SIG-M5 (cell line): ENCODE measurements around the gene DIAPH2.
A peak's percentile ranks its signal among the peaks of the same experiment; 100 is the strongest.

ENCODE experiments used
- DNase-seq: peaks from one replicate; lab custom pipeline; 2025; lab: John Stamatoyannopoulos, UW

DIAPH2 gene

GRCh38 chrX:97482666-97483300 lies 798.1 kb downstream of the DIAPH2 start:
- DNase-seq = no peak

DNA sequence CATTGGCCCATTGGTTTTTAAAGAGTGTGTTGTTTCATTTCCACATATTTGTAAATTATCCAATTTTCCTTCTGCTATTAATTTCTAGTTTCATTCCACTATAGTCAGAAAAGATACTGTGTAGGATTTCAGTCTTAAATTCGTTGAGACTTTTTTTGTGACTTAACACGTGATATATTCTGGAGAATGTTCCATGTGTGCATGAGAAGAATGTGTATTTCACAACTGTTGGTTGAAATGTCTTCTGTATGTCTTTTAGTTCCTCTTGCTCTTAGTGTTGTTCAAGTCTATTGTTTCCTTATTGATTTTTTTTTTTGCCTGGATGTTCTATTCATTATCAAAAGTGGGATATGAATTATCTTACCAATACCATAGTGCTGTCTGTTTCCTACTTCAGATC lies 806.0 kb downstream of the DIAPH2 start:
- DNase-seq = no peak

DNA sequence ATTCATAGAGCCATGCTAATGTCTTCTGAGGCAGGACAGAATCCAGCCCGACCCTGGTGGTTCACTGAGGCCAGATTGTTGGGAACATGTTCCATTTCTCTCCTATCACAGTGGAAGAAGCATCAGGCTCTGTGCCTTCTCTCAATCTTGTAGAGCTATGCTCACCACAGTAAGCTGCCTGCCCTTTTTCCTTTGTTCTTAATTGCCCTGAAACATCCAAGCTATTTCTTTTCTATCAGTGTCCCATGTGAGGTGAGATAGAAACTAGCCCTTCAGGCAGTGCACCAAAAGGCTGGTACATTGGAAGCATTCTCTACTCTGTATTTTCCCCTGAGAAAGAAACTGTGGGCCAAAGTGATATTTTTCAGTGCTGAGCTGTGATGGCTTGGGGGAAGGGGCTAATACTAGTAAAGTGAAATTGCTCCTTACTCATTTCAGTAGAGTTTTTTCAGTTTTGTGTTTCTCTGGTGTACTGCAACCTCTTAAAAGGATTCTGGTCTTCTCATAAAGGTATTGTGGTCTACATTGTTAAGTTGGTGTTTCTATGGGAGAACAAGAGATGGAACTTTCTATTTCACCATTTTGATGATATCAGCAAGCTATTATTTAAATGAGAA lies 810.2 kb downstream of the DIAPH2 start:
- DNase-seq = no peak

GRCh38 chrX:97498093-97498492 lies 813.5 kb downstream of the DIAPH2 start:
- no peak for DNase-seq

GRCh38 chrX:97504431-97504830 lies 819.8 kb downstream of the DIAPH2 start:
- no peak for DNase-seq

- DNase-seq = no peak
Measured at GRCh38 chrX:97517763-97518162, 833.1 kb downstream of the DIAPH2 start.

DNA sequence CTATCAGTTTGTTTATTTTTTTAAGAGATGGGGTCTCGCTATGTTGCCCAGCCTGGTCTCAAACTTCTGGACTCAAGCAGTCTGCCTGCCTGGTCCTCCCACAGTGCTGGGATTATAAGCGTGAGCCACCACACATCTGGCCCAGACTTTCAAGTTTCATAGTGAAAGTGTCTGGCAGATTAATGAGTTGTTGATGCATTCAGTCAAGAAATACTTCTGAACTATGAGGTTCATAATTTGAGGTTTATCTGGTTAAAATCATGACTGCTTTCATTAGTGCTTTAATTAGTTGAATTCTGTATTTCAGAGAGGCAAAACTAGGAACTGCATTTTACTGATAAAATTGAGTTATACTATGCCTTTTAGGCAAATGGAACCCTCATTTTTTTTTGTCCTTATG lies 837.7 kb downstream of the DIAPH2 start:
- DNase-seq = no peak

GRCh38 chrX:97524340-97524739 lies 839.7 kb downstream of the DIAPH2 start:
- no peak for DNase-seq

- no peak for DNase-seq
Measured at GRCh38 chrX:97524997-97525396, 840.4 kb downstream of the DIAPH2 start.

- DNase-seq = no peak
Measured at GRCh38 chrX:97525981-97526380, 841.3 kb downstream of the DIAPH2 start.

GRCh38 chrX:97527725-97528124 lies 843.1 kb downstream of the DIAPH2 start:
- DNase-seq = no peak

- DNase-seq = no peak
Measured at GRCh38 chrX:97529536-97530200, 845.0 kb downstream of the DIAPH2 start.

DNA sequence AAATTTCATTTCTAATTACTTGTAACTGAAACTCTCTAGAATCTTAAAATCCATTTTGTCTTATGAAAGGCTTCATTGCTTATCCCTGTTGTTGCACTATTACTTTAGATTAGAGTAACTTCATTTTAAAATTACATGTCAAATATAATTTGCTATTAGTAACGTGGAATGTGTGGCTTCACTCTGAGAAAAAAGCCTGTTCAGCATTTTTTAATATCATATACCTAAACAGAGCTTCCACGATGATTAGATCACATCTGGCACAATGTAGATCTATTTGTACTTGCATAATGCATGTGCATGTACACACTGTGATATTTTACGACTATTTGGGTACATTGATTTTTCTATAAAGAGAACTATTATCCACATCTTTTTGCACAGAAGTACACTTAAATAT lies 847.2 kb downstream of the DIAPH2 start:
- DNase-seq = no peak

GRCh38 chrX:97538745-97539144 lies 854.1 kb downstream of the DIAPH2 start:
- no peak for DNase-seq

- no peak for DNase-seq
Measured at GRCh38 chrX:97539970-97540519, 855.4 kb downstream of the DIAPH2 start.

GRCh38 chrX:97547877-97548578 lies 863.4 kb downstream of the DIAPH2 start:
- no peak for DNase-seq

DNA sequence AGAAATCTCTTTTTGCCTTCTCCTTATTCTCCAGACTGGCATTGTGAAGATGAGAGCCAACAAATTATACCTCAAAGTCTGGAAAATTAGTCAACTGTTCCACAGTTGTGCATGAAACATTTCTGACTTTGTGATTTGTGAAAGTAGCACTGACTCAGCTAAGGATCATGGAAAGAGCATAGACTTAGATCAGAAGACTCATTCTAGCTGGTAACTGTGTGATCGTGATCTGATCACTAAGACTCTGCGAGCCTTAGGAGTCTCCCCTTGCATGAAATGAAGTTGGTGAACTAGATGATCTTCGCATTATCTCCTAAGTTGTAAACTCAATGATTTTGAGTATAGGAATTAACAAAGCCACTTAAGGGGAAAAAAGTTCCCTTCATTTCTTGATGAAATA lies 867.2 kb downstream of the DIAPH2 start:
- no peak for DNase-seq

DNA sequence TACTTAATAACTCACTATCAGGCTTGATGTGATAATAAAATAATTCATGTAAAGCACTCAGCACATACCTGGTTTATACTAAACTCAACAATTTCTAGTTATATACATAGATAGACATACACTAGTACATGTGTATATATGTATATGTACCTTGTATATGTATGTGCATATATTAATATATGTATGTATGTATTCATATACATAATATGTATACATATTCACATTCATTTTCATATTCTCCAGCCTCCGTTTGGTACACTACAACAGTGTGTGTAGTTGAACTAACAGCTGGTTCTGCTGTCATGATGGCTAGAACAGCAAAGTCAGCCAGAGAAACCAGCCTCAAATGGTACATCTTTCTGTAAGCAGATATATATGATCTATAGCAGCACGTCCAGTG lies 869.2 kb downstream of the DIAPH2 start:
- DNase-seq = no peak

- no peak for DNase-seq
Measured at GRCh38 chrX:97556359-97556758, 871.7 kb downstream of the DIAPH2 start.

DNA sequence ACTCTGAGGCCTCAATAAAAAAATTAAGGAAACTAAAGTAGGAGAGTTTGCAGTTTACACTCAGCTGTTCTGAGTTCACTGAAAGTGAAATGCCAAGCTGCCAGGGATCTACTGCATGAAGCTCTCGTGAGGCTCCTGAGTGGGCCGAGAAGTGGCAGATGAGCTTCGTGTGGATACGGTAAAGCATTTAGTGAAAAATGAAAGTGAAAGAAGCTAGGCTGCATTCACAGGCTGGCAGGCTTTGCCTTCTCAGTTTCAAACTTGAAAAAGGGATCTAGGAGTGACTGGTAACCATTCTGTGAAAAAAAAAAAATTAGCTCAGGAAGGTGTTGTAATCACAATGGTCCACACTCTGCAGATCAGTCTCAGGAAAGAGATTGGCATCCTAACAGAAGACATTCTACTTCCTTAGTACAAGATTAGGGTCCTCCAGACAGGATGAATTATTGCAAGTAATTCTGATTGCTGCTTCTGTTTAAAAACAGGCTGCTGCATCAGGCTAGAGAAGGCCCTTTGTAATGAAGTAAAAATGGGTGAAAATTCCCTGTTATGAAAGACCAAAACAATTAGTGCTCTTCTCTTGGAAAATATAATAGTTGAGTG lies 879.0 kb downstream of the DIAPH2 start:
- DNase-seq = peak; percentile 25

DNA sequence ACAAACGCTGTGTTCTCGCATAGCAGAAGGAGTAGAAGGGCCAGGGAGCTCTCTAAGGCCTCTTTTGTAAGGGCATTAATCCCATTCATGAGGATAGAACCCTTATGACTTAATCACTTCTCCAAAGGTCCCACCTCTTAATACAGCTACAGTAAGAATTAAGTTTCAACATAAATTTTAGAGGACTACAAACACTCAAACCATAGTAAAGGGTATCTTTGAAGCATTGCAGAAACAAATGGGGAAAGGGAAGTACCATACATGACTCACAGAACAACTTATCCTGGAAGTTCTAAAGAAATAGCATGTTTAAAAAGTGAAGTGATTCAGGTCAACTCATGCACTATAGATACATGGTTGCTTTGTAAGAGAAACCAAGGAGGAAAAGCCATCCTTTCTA lies 879.9 kb downstream of the DIAPH2 start:
- DNase-seq = no peak

DNA sequence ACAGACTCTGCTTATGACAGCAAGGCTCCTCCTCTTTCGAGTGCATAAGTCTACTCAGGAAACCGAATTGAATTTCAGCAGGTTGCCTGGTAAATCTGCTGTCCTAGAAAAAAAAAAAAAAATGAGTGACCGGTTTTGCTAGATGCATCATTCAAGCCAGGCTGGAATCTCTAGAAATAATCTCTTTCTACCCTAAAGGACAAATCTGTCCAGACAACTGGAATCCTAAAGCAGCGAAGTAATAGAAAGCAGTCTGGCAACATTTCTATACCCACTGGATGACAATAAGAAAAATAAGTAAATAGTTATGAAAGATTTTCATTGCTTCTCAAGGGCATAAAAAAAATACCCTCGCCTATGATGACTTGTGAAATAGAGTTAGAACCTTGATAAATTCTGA lies 902.5 kb downstream of the DIAPH2 start:
- no peak for DNase-seq
